ENCODE results near the gene GLRX. TPM values are rescaled to one million over a fixed set of nuclear protein-coding genes. Genes with fewer than 3 reads are reported as not detected.

Gene GLRX
- polyA plus RNA-seq, 1 of the 3 experiments (the other 2 are of a cell fraction), result 40.0 TPM

- Histone ChIP-seq H3K9me3 (no peaks in the 10 kb centered on the region), H3K27me3 (ENCODE audit: insufficient read depth) (no peaks in the 10 kb centered on the region), H3K36me3 (replicated peaks in 1 of 2; ENCODE audit: control insufficient read depth in 1 of 2, insufficient read depth in 2 of 2, low read length in 1 of 2) (peaks cover 33 to 72% of the 10 kb centered on the region in 2 experiments), H4K20me1 (ENCODE audit: insufficient read depth) (no peaks in the 10 kb centered on the region), H2AFZ (ENCODE audit: low read depth) (no peak overlapping the region), H3K9me2 (no peaks in the 10 kb centered on the region), H3K79me2 (ENCODE audit: insufficient read depth) (no peaks in the 10 kb centered on the region), H3K4me2 (no peak overlapping the region), H3K4me1 (ENCODE audit: control insufficient read depth in 1 of 2, insufficient read depth in 2 of 2, low read depth in 1 of 2, low read length in 1 of 2) (peaks cover 3 to 18% of the 10 kb centered on the region in 2 experiments; a peak in 2 of 4 replicates), H3K27ac (ENCODE audit: low read depth in 2 of 2, low read length in 1 of 2) (no peak overlapping the region), H3K9ac (no peak overlapping the region), H3F3A (replicated peaks; ENCODE audit: insufficient read depth) (peaks cover 10% of the 10 kb centered on the region), H3K4me3 (ENCODE audit: low read depth in 2 of 2, low read length in 1 of 2) (no peak overlapping the region)
- WGBS (ENCODE audit: low lambda C conversion rate), result 95% methylated on average over 9 of the region's 9 CpGs
- ChIA-PET CTCF (interaction anchor here (1.0 to 7.1 kb wide), 7 partner anchors 9 to 121 kb away, joined by 3 to 170 read pairs (median 4); no protein-coding TSS in a partner anchor), POLR2A (no interaction called here)
- TF ChIP-seq FOXJ3 (CRISPR knock-in tag; IDR thresholded peaks at IDR 0.05), result no peak
- TF ChIP-seq TEAD4 (IDR thresholded peaks at IDR 0.05; ENCODE audit: borderline replicate concordance, insufficient read depth), result no peak
- TF ChIP-seq, protein P1, sequence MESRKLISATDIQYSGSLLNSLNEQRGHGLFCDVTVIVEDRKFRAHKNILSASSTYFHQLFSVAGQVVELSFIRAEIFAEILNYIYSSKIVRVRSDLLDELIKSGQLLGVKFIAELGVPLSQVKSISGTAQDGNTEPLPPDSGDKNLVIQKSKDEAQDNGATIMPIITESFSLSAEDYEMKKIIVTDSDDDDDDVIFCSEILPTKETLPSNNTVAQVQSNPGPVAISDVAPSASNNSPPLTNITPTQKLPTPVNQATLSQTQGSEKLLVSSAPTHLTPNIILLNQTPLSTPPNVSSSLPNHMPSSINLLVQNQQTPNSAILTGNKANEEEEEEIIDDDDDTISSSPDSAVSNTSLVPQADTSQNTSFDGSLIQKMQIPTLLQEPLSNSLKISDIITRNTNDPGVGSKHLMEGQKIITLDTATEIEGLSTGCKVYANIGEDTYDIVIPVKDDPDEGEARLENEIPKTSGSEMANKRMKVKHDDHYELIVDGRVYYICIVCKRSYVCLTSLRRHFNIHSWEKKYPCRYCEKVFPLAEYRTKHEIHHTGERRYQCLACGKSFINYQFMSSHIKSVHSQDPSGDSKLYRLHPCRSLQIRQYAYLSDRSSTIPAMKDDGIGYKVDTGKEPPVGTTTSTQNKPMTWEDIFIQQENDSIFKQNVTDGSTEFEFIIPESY (IDR thresholded peaks at IDR 0.05; ENCODE audit: borderline replicate concordance, low read depth), result no peak
- TF ChIP-seq RXRA (IDR thresholded peaks at IDR 0.05; ENCODE audit: borderline replicate concordance, low read depth), result no peak
- no peak for TF ChIP-seq MXI1 (IDR thresholded peaks at IDR 0.05; ENCODE audit: low read depth, low read length)
- no peak for TF ChIP-seq POLR2AphosphoS5 (IDR thresholded peaks at IDR 0.05; ENCODE audit: low read depth, low read length)
- no peak for TF ChIP-seq YY1 (IDR thresholded peaks at IDR 0.05; ENCODE audit: low read depth)
- DNase-seq, result no peak
These were observed 37.8 kb downstream of the GLRX start for GRCh38 chr5:95784514-95785302.

GRCh38 chr5:95783661-95784060 lies 38.9 kb downstream of the GLRX start:
- 97% methylated on average over 3 of the region's 3 CpGs for WGBS (ENCODE audit: low lambda C conversion rate)
- no peak overlapping the region for H3K9ac ChIP-seq
- peaks cover 8 to 18% of the 10 kb centered on the region in 2 experiments; a peak in 2 of 4 replicates for H3K4me1 ChIP-seq (ENCODE audit: control insufficient read depth in 1 of 2, insufficient read depth in 2 of 2, low read depth in 1 of 2, low read length in 1 of 2)
- ChIA-PET POLR2A (no interaction called here), CTCF (interaction anchor here (1.2 to 7.1 kb wide), 4 partner anchors 10 to 120 kb away, joined by 5 to 170 read pairs (median 16); no protein-coding TSS in a partner anchor)
- no peaks in the 10 kb centered on the region for H3K79me2 ChIP-seq (ENCODE audit: insufficient read depth)
- peaks cover 24 to 64% of the 10 kb centered on the region in 2 experiments for H3K36me3 ChIP-seq (replicated peaks in 1 of 2; ENCODE audit: control insufficient read depth in 1 of 2, insufficient read depth in 2 of 2, low read length in 1 of 2)
- H3K27me3 ChIP-seq (ENCODE audit: insufficient read depth), result no peaks in the 10 kb centered on the region
- H3K27ac ChIP-seq (ENCODE audit: low read depth in 2 of 2, low read length in 1 of 2), result peak overlapping the region in 1 of 2 experiments; percentile 24; a peak in 2 of 4 replicates
- peaks cover 10% of the 10 kb centered on the region for H3F3A ChIP-seq (replicated peaks; ENCODE audit: insufficient read depth)
- H3K9me2 ChIP-seq, result no peaks in the 10 kb centered on the region
- no peaks in the 10 kb centered on the region for H4K20me1 ChIP-seq (ENCODE audit: insufficient read depth)
- no peak overlapping the region for H3K4me3 ChIP-seq (ENCODE audit: low read depth in 2 of 2, low read length in 1 of 2)
- H3K9me3 ChIP-seq, result no peaks in the 10 kb centered on the region
- DNase-seq, result peak; percentile 33
- H2AFZ ChIP-seq (ENCODE audit: low read depth), result no peak overlapping the region
- no peak overlapping the region for H3K4me2 ChIP-seq
- TF ChIP-seq RCOR1 (IDR thresholded peaks at IDR 0.05; ENCODE audit: low read length) (peak; percentile 40; the same call in 1 of the 2 replicates), RXRA (IDR thresholded peaks at IDR 0.05; ENCODE audit: borderline replicate concordance, low read depth) (no peak), MEF2A (IDR thresholded peaks at IDR 0.05; ENCODE audit: borderline replicate concordance, low read depth) (no peak), PBX3 (IDR thresholded peaks at IDR 0.05) (no peak), USF2 (IDR thresholded peaks at IDR 0.05; ENCODE audit: borderline replicate concordance, low read depth, low read length) (no peak), REST (IDR thresholded peaks at IDR 0.05; ENCODE audit: low read depth, low read length) (no peak), SIN3A (IDR thresholded peaks at IDR 0.05; ENCODE audit: borderline replicate concordance, low read depth, low read length) (no peak), RFX5 (IDR thresholded peaks at IDR 0.05; ENCODE audit: low read length) (no peak), TEAD4 (IDR thresholded peaks at IDR 0.05; ENCODE audit: borderline replicate concordance, insufficient read depth) (no peak)
- TF ChIP-seq, protein P1 (IDR thresholded peaks at IDR 0.05; ENCODE audit: borderline replicate concordance, low read depth), result no peak

Measured in SK-N-SH (cell line).